ENCODE results near the gene CD247. TPM values are rescaled to one million over a fixed set of nuclear protein-coding genes. Genes with fewer than 3 reads are reported as not detected.

CD247 gene
- total RNA-seq, 4 donors from 2014 or later, result 0.26 to 2.0 (median 0.52) TPM; not detected in 1

DNA sequence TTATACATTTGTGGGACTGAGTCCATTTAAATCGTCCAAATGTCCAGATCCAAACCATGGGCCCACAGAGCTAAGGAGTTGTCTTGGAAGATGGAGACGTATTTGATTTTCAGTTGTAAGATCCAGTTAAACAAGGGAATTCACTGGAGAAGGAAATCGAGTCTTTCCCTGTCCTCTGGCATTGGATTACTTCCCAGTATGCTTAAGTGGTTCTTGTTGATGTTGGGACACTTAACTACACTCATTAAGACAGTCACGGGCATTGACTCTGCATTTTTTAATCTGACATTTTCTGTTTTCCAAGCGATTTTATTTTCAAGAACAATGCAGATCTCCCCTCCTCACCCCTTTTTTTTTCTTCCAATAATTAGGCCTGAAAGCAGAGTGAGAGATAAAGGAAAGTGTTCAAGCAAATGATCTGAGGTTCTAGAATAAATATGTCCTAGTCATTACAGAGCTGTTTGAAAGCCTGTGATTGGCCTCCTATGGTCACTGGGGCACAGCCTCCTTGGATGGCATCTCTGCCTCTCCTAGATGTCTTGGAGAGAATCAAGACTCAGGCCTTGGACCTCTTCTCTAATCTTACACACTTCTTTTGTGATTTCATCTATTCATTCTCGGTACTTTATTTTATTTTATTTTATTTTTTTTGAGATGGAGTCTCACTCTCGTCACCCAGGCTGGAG, 48.9 kb downstream of the CD247 start:
- H3K4me3 ChIP-seq, result no peak overlapping the region
- no peaks in the 10 kb centered on the region for H3K9me3 ChIP-seq
- DNase-seq (ENCODE audit: extremely low spot score), result no peak
- WGBS, result 90% methylated on average over 7 of the region's 7 CpGs
- H3K4me1 ChIP-seq, result no peaks in the 10 kb centered on the region
- intact Hi-C loops (cut with DNase I), result no loop called here
- peaks cover 0 to 12% (median 0%) of the 10 kb centered on the region in 4 donors for H3K27me3 ChIP-seq
- TF ChIP-seq POLR2A (IDR thresholded peaks at IDR 0.05; ENCODE audit: low read depth), result no peak
- no peak for TF ChIP-seq EP300 (IDR thresholded peaks at IDR 0.05)
- no peak for TF ChIP-seq POLR2AphosphoS5 (IDR thresholded peaks at IDR 0.05)
- TF ChIP-seq, protein P1, sequence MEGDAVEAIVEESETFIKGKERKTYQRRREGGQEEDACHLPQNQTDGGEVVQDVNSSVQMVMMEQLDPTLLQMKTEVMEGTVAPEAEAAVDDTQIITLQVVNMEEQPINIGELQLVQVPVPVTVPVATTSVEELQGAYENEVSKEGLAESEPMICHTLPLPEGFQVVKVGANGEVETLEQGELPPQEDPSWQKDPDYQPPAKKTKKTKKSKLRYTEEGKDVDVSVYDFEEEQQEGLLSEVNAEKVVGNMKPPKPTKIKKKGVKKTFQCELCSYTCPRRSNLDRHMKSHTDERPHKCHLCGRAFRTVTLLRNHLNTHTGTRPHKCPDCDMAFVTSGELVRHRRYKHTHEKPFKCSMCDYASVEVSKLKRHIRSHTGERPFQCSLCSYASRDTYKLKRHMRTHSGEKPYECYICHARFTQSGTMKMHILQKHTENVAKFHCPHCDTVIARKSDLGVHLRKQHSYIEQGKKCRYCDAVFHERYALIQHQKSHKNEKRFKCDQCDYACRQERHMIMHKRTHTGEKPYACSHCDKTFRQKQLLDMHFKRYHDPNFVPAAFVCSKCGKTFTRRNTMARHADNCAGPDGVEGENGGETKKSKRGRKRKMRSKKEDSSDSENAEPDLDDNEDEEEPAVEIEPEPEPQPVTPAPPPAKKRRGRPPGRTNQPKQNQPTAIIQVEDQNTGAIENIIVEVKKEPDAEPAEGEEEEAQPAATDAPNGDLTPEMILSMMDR (IDR thresholded peaks at IDR 0.05), result no peak
- no peaks in the 10 kb centered on the region for H3K36me3 ChIP-seq
- H3K27ac ChIP-seq (replicated peaks in 1 of 4), result no peak overlapping the region

GRCh38 chr1:167467752-167468151, 50.6 kb downstream of the CD247 start:
- TF ChIP-seq, protein P1 (IDR thresholded peaks at IDR 0.05), result no peak
- TF ChIP-seq POLR2A (IDR thresholded peaks at IDR 0.05; ENCODE audit: low read depth), result no peak
- H3K4me3 ChIP-seq, result no peak overlapping the region
- 77% methylated on average over 9 of the region's 9 CpGs for WGBS
- intact Hi-C loops (cut with DNase I), result no loop called here
- H3K27me3 ChIP-seq, result peaks cover 0 to 3% (median 0%) of the 10 kb centered on the region in 4 donors
- no peaks in the 10 kb centered on the region for H3K4me1 ChIP-seq
- no peaks in the 10 kb centered on the region for H3K9me3 ChIP-seq
- H3K27ac ChIP-seq (replicated peaks in 1 of 4), result no peak overlapping the region
- no peak for DNase-seq (ENCODE audit: extremely low spot score)
- H3K36me3 ChIP-seq, result no peaks in the 10 kb centered on the region

DNA sequence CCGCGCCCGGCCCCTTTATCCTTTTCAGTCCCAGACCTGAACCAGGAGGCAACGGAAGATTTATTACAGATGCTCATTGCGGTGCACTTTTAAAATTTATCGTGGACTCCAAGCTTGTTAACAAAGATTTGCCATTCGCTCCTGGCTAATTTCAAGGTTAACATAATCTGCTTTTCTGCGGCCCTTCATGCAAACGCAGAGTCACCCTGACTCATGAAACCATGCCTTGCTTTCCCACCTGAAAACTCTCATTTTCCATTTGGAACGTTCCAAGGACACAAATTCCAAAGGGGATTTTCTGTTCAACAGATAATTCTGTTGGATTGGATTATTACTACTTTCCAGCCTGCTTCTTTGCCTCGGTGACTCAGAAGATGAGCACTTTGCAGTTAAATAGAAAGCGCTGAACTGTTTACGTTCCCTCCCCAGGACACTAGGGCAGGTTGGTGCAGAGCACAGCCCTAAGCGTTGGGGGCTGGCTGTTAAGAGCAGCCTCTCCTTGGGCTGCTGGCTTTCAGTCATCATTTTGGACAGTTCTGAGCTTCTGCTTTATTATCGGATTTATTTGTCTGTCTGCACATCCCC, 51.1 kb downstream of the CD247 start:
- H3K27ac ChIP-seq (replicated peaks in 1 of 4), result no peak overlapping the region
- no peaks in the 10 kb centered on the region for H3K4me1 ChIP-seq
- intact Hi-C loops (cut with DNase I), result no loop called here
- DNase-seq (ENCODE audit: extremely low spot score), result no peak
- H3K9me3 ChIP-seq, result no peaks in the 10 kb centered on the region
- TF ChIP-seq POLR2AphosphoS5 (IDR thresholded peaks at IDR 0.05), result no peak
- no peak for TF ChIP-seq EP300 (IDR thresholded peaks at IDR 0.05)
- no peak for TF ChIP-seq POLR2A (IDR thresholded peaks at IDR 0.05; ENCODE audit: low read depth)
- TF ChIP-seq, protein P1 (IDR thresholded peaks at IDR 0.05), result no peak
- 87% methylated on average over 15 of the region's 15 CpGs for WGBS
- H3K27me3 ChIP-seq, result no peaks in the 10 kb centered on the region
- no peak overlapping the region for H3K4me3 ChIP-seq
- no peaks in the 10 kb centered on the region for H3K36me3 ChIP-seq

- no peaks in the 10 kb centered on the region for H3K4me1 ChIP-seq
- H3K27ac ChIP-seq (replicated peaks in 1 of 4), result no peak overlapping the region
- H3K27me3 ChIP-seq, result no peaks in the 10 kb centered on the region
- DNase-seq (ENCODE audit: extremely low spot score), result no peak
- no peaks in the 10 kb centered on the region for H3K36me3 ChIP-seq
- no peak overlapping the region for H3K4me3 ChIP-seq
- H3K9me3 ChIP-seq, result no peaks in the 10 kb centered on the region
- WGBS, result 77% methylated on average over 1 of the region's 1 CpG
- intact Hi-C loops (cut with DNase I), result no loop called here
- TF ChIP-seq, protein P1 (IDR thresholded peaks at IDR 0.05), result no peak
Observed at GRCh38 chr1:167465743-167466142, 52.6 kb downstream of the CD247 start.

DNA sequence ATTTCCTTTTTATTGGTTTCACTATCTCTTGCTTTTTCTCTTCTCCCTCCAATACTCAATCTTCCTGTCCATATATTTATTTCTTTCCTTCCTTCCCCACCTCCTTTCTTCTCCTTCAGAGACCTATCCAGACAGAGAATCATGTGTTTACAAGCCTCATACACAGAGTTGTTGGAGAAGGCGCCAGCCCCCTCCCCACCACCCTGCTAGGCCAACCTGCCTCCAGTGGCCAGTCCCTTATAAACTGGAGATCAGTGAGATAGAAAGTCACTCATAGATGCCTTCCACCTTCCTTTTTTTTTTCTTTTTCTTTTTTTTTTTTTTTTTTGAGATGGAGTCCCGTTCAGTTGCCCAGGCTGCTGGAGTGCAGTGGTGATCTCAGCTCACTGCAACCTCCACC, 53.3 kb downstream of the CD247 start:
- H3K4me1 ChIP-seq, result no peaks in the 10 kb centered on the region
- H3K27me3 ChIP-seq, result no peaks in the 10 kb centered on the region
- H3K36me3 ChIP-seq, result no peaks in the 10 kb centered on the region
- TF ChIP-seq EP300 (IDR thresholded peaks at IDR 0.05), result no peak
- intact Hi-C loops (cut with DNase I), result no loop called here
- DNase-seq (ENCODE audit: extremely low spot score), result no peak
- no peak overlapping the region for H3K4me3 ChIP-seq
- no peak overlapping the region for H3K27ac ChIP-seq (replicated peaks in 1 of 4)
- H3K9me3 ChIP-seq, result no peaks in the 10 kb centered on the region
- 96% methylated on average over 2 of the region's 2 CpGs for WGBS
